HEK293 (cell line): Measurements from ENCODE around the gene MMP24OS.

Experiments
- CTCF ChIA-PET: fragments of 350-600 bp; formaldehyde crosslinking; extraction: SDS; loops from one replicate; lab custom pipeline; 2021; ENCODE audit warnings: antibody characterized with exemption; lab: Yijun Ruan, JAX
- POLR2A ChIA-PET: fragments of 300-600 bp; formaldehyde crosslinking; extraction: SDS; loops from one replicate; lab custom pipeline; 2020; ENCODE audit warnings: antibody characterized with exemption, inconsistent platforms; lab: Yijun Ruan, JAX
- H3K27ac ChIP-seq: fragments of 200-500 bp; sonication (Bioruptor generic); 2 replicates; pipeline ENCODE4 v1.5.1; 2014; ENCODE audit warnings: low read depth, low read length, control low read depth, inconsistent platforms; ENCODE audit errors: extremely low read depth
- H3K36me3 ChIP-seq, 2 experiments: fragments of 200-500 bp in 1 of 2; sonication (Bioruptor generic) in 1 of 2; 1 replicate in 1 of 2; 2 replicates in 1 of 2; pipeline ENCODE4 v1.5.1; 2014 to 2017; ENCODE audit warnings: inconsistent platforms in 2 of 2, low read length in 2 of 2; ENCODE audit not compliant: control insufficient read depth in 2 of 2, insufficient read depth in 1 of 2
- H3K4me1 ChIP-seq: fragments of 200-500 bp; sonication (Bioruptor generic); 2 replicates; pipeline ENCODE4 v1.5.1; 2014; ENCODE audit warnings: mild to moderate bottlenecking, low read length, inconsistent platforms; ENCODE audit not compliant: control insufficient read depth, insufficient read depth
- H3K4me3 ChIP-seq: 2 replicates; pipeline ENCODE4 v1.5.1; 2011; ENCODE audit warnings: low read depth, mild to moderate bottlenecking, control low read depth, low read length, moderate library complexity
- H3K9me3 ChIP-seq: fragments of 200-500 bp; sonication (Bioruptor generic); 2 replicates; pipeline ENCODE4 v1.5.1; 2014; ENCODE audit warnings: low read depth, low read length, inconsistent platforms; ENCODE audit not compliant: control insufficient read depth, insufficient read depth
- EGR2 ChIP-seq: fragments of 450-650 bp; formaldehyde crosslinking; IDR thresholded peaks from 2 replicates; pipeline ENCODE4 v1.5.1; 2016; ENCODE audit warnings: low read depth, missing biosample characterization, missing genetic modification characterization
- KLF1 ChIP-seq: fragments of 450-650 bp; formaldehyde crosslinking; IDR thresholded peaks from 2 replicates; pipeline ENCODE4 v1.5.1; 2016; ENCODE audit warnings: missing biosample characterization, missing genetic modification characterization
- PRDM10 ChIP-seq: fragments of 450-650 bp; formaldehyde crosslinking; IDR thresholded peaks from 2 replicates; pipeline ENCODE4 v1.5.1; 2016; ENCODE audit warnings: missing biosample characterization, missing genetic modification characterization
- ZNF302 ChIP-seq: fragments of 450-650 bp; formaldehyde crosslinking; IDR thresholded peaks from 2 replicates; pipeline ENCODE4 v1.5.1; 2016; ENCODE audit warnings: missing biosample characterization, missing genetic modification characterization, low read depth
- ZNF449 ChIP-seq: fragments of 450-650 bp; formaldehyde crosslinking; IDR thresholded peaks from 2 replicates; pipeline ENCODE4 v1.5.1; 2017; ENCODE audit warnings: missing biosample characterization, mild to moderate bottlenecking, missing genetic modification characterization, moderate library complexity
- ZNF48 ChIP-seq: fragments of 450-650 bp; formaldehyde crosslinking; IDR thresholded peaks from 2 replicates; pipeline ENCODE4 v1.5.1; 2016; ENCODE audit warnings: missing biosample characterization, missing genetic modification characterization
- ZNF518A ChIP-seq: fragments of 450-650 bp; formaldehyde crosslinking; conservative IDR thresholded peaks from 2 replicates; pipeline ENCODE4 v1.5.1; 2016; ENCODE audit warnings: low read depth, missing biosample characterization, missing genetic modification characterization
- ZNF664 ChIP-seq: fragments of 450-650 bp; formaldehyde crosslinking; IDR thresholded peaks from 2 replicates; pipeline ENCODE4 v1.5.1; 2016; ENCODE audit warnings: missing biosample characterization, missing genetic modification characterization
- ZNF677 ChIP-seq: fragments of 450-650 bp; IDR thresholded peaks from 2 replicates; pipeline ENCODE4 v1.5.0; 2018; ENCODE audit warnings: missing biosample characterization, mild to moderate bottlenecking, missing genetic modification characterization, moderate library complexity
- ZNF837 ChIP-seq: fragments of 450-650 bp; formaldehyde crosslinking; IDR thresholded peaks from 2 replicates; pipeline ENCODE4 v1.5.1; 2016; ENCODE audit warnings: missing biosample characterization, missing genetic modification characterization
- ZXDB ChIP-seq: fragments of 450-650 bp; formaldehyde crosslinking; IDR thresholded peaks from 2 replicates; pipeline ENCODE4 v1.5.1; 2016; ENCODE audit warnings: missing biosample characterization, missing genetic modification characterization

MMP24OS gene

GRCh38 chr20:35252037-35252461 is 25.9 kb downstream of the MMP24OS start:
- CTCF ChIA-PET: interaction anchor here (1.5 kb wide), 1 partner anchor 13 kb away, joined by 3 read pairs; no protein-coding TSS in a partner anchor
- H3K4me1 ChIP-seq: 0 out of 2 replicates have a peak, but pooled peaks cover 3% of the 10 kb centered on the region
- POLR2A ChIA-PET: interaction anchor here (0.9 kb wide), 1 partner anchor 12 kb away, joined by 3 read pairs; no protein-coding TSS in a partner anchor
- TF ChIP-seq PRDM10 (tag by site-specific recombination) (peak; percentile 57), KLF1 (no peak)
- H3K36me3 ChIP-seq: no peaks in the 10 kb centered on the region
- H3K27ac ChIP-seq: no peak overlapping the region
- H3K9me3 ChIP-seq: no peaks in the 10 kb centered on the region
- no peak overlapping the region for H3K4me3 ChIP-seq

- Histone ChIP-seq H3K36me3 (no peaks in the 10 kb centered on the region), H3K9me3 (no peaks in the 10 kb centered on the region), H3K27ac (no peak overlapping the region), H3K4me1 (0 out of 2 replicates have a peak, but pooled peaks cover 3% of the 10 kb centered on the region), H3K4me3 (no peak overlapping the region)
- ChIA-PET POLR2A (interaction anchor here (0.7 to 0.9 kb wide), 2 partner anchors 10 to 11 kb away, joined by 3 to 5 read pairs; no protein-coding TSS in a partner anchor), CTCF (interaction anchor here (1.5 kb wide), 1 partner anchor 13 kb away, joined by 3 read pairs; no protein-coding TSS in a partner anchor)
- TF ChIP-seq ZNF677 (tag by site-specific recombination) (peak; percentile 98), KLF1 (no peak), ZNF664 (no peak)
Observed at GRCh38 chr20:35251613-35251940, 26.3 kb downstream of the MMP24OS start.

- TF ChIP-seq EGR2 (tag by site-specific recombination): peak; percentile 53; the same call in 1 of the 2 replicates
- TF ChIP-seq ZNF48 (tag by site-specific recombination): no peak
- TF ChIP-seq ZNF449 (tag by site-specific recombination): peak; percentile 94
- no peaks in the 10 kb centered on the region for H3K9me3 ChIP-seq
- no peak overlapping the region for H3K4me3 ChIP-seq
- 0 out of 2 replicates have a peak, but pooled peaks cover 3% of the 10 kb centered on the region for H3K4me1 ChIP-seq
- no peaks in the 10 kb centered on the region for H3K36me3 ChIP-seq
- POLR2A ChIA-PET: interaction anchor here (0.7 kb wide), 1 partner anchor 159 kb away, joined by 4 read pairs; no protein-coding TSS in a partner anchor
- CTCF ChIA-PET: interaction anchor here (0.7 kb wide), 1 partner anchor 57 kb away, joined by 3 read pairs; no protein-coding TSS in a partner anchor
- no peak overlapping the region for H3K27ac ChIP-seq
Observed at GRCh38 chr20:35248641-35249475, 29.1 kb downstream of the MMP24OS start.

GRCh38 chr20:35246723-35247122 is 31.2 kb downstream of the MMP24OS start:
- POLR2A ChIA-PET: no interaction called here
- CTCF ChIA-PET: no interaction called here

More at GRCh38 chr20:35246723-35247122, 31.2 kb downstream of the MMP24OS start:
- no peak overlapping the region for H3K4me3 ChIP-seq
- no peaks in the 10 kb centered on the region for H3K9me3 ChIP-seq
- TF ChIP-seq ZNF837 (tag by site-specific recombination) (no peak), ZXDB (tag by site-specific recombination) (no peak), ZNF302 (no peak), ZNF518A (tag by site-specific recombination) (no peak)
- H3K27ac ChIP-seq: no peak overlapping the region
- no peaks in the 10 kb centered on the region for H3K36me3 ChIP-seq
- H3K4me1 ChIP-seq: no peaks in the 10 kb centered on the region
